IPS-18a (cell line): ENCODE results near the gene TH.

ENCODE experiments used
- H3K27ac ChIP-seq: one replicate; pipeline ENCODE4 v1.5.1; 2013; ENCODE audit warnings: low read length
- H3K27me3 ChIP-seq: one replicate; pipeline ENCODE4 v1.6.1; 2013; ENCODE audit warnings: mild to moderate bottlenecking, low read length; ENCODE audit not compliant: control insufficient read depth, insufficient read depth
- H3K36me3 ChIP-seq: one replicate; pipeline ENCODE4 v1.6.1; 2013; ENCODE audit warnings: low read depth, low read length; ENCODE audit not compliant: control insufficient read depth
- H3K4me1 ChIP-seq: one replicate; pipeline ENCODE4 v1.6.1; 2013; ENCODE audit warnings: low read depth, low read length; ENCODE audit not compliant: control insufficient read depth
- H3K4me3 ChIP-seq: one replicate; pipeline ENCODE4 v1.5.1; 2013; ENCODE audit warnings: low read length
- H3K9ac ChIP-seq: one replicate; pipeline ENCODE4 v1.6.1; 2013; ENCODE audit warnings: mild to moderate bottlenecking, low read length, moderate library complexity
- H3K9me3 ChIP-seq: one replicate; pipeline ENCODE4 v1.6.1; 2013; ENCODE audit warnings: low read depth, low read length; ENCODE audit not compliant: control insufficient read depth

The TH gene

DNA sequence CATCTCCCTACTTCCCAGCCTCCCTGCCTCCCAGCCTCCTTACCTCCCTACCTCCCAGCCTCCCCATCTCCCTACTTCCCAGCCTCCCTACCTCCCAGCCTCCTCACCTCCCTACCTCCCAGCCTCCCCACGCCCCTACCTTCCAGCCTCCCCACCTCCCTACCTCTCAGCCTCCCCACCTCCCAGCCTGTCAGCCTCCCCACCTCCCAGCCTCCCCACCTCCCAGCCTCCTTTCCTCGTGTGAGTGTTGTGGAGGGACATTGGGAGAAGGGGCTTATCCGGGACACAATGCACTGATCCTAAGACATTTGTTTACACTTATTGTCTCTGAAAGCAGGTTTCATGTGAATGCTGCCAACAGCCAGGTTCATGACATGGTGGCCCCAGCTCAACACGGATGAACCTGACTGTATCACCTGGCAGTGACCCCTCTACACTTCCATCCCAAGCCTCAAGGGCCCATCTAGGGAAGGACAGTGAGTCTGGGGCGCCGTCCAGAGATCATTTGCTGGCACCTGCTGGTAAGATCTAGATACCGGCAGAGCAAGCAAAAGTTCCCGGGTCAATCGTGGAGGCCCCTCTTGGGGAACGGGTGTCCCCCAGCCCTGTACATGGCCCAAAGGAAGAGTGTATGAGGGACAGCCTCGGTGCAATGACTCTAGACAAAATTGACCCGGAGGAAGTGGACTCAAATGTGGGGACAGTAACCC is 34.5 kb upstream of the TH start:
- Histone ChIP-seq H3K9me3 (no peaks in the 10 kb centered on the region), H3K9ac (no peak overlapping the region), H3K27me3 (no peaks in the 10 kb centered on the region), H3K36me3 (no peaks in the 10 kb centered on the region), H3K4me3 (no peak overlapping the region), H3K27ac (no peak overlapping the region), H3K4me1 (no peaks in the 10 kb centered on the region)

DNA sequence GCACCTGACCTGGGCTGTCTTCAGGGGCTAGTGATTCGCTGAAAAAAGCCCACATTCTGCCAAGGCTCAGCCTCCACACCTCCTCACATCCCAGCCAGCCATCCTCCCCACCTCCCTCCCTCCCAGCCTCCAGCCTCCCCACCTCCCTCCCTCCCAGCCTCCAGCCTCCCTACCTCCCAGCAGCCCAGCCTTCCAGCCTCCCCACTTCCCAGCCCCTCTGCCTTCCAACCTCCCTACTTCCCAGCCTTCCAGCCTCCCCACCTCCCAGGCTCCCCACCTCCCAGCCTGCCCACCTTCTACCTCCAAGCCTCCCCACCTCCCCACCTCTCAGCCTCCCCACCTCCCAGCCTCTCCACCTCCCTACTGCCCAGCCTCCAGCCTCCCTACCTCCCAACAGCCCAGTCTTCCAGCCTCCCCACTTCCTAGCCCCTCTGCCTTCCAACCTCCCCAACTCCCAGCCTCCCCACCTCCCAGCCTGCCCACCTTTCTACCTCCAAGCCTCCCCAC is 33.7 kb upstream of the TH start:
- H3K36me3 ChIP-seq, result no peaks in the 10 kb centered on the region
- H3K9me3 ChIP-seq, result no peaks in the 10 kb centered on the region
- no peaks in the 10 kb centered on the region for H3K27me3 ChIP-seq
- H3K4me1 ChIP-seq, result no peaks in the 10 kb centered on the region
- no peak overlapping the region for H3K4me3 ChIP-seq
- no peak overlapping the region for H3K9ac ChIP-seq
- H3K27ac ChIP-seq, result no peak overlapping the region

DNA sequence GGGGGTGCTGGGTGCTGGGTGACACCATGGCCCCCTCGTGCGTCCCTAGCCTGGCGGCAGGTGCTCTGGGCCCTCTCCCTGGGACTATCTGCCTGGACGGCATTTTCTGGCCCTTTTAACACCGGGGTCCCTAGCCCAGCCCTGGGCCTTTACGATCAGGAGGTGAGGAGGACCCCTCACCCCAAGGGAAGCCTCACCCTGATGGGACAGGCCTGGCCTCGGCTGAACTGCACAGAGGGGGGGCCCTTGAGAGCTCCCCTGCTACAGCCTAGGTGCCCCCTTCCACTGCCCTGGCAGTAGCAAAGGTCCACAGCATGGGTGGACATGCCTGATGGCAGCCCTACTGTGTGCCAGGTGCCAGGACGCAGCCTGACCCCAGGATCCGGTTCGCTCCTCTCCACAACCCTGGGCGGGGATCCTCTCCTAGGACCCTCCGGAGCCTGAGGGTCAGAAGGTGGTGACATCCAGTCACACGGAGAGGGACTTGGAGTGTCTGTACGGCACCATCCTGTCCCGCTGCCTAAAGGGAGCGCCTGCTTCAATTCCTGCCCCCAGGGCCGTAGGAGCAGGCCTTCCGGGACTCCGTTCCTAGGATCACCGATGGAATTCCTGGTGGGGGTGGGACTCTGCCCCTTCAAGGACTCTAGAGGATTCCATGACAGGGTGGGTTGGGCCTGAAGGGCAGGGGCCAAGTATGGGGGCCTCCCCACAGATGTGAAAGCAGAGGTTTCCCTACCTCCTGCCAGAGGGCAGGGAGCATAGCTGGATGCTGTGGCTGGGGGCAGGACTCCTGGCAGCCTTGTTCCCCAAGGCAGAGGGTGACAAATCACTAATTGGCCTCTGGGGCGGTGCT is 33.0 kb upstream of the TH start:
- H3K4me1 ChIP-seq, result no peaks in the 10 kb centered on the region
- no peak overlapping the region for H3K27ac ChIP-seq
- no peaks in the 10 kb centered on the region for H3K27me3 ChIP-seq
- H3K9me3 ChIP-seq, result no peaks in the 10 kb centered on the region
- H3K36me3 ChIP-seq, result no peaks in the 10 kb centered on the region
- H3K4me3 ChIP-seq, result no peak overlapping the region
- no peak overlapping the region for H3K9ac ChIP-seq

DNA sequence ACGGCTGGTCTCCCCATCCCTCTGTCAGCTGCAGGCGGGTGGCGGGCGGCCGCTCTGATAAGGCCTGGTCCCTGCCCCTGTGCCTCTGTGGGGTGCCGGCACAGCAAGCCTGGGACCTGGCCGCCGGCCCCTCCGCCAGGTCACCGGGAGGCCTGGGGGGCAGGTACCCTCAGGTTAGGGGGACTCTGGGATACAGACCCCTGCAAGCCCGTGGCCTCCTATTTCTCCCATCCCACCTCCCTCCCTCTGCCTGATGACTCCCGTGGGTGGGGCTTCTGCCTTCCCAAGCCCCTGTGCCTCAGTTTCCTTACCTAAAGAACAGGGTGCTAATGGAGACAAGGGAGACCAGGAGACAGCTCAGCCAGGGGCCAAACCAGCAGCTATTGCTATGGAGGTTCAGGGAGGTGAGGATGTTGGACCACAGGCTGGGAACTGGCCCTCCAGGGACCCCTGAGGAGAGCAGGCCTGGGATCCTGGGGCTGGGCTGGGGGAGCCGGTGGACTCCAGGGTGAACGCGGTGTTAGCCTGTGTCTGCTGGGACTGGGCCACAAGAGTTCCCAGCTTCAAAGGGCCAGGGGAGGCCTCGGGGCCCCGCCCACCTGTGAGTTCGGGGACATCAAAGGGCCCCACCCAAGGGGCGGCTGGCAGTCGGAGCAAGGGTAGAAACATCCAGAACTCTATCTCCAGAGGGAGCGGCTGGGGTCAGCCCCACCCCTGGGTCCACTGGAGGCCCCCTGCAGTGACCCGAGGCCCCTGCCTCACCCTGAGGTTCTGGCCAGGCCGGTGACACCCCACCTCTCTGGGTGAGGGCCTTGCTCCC is 32.0 kb upstream of the TH start:
- H3K9me3 ChIP-seq, result no peaks in the 10 kb centered on the region
- no peak overlapping the region for H3K27ac ChIP-seq
- H3K27me3 ChIP-seq, result no peaks in the 10 kb centered on the region
- H3K4me3 ChIP-seq, result no peak overlapping the region
- H3K4me1 ChIP-seq, result no peaks in the 10 kb centered on the region
- no peak overlapping the region for H3K9ac ChIP-seq
- no peaks in the 10 kb centered on the region for H3K36me3 ChIP-seq

DNA sequence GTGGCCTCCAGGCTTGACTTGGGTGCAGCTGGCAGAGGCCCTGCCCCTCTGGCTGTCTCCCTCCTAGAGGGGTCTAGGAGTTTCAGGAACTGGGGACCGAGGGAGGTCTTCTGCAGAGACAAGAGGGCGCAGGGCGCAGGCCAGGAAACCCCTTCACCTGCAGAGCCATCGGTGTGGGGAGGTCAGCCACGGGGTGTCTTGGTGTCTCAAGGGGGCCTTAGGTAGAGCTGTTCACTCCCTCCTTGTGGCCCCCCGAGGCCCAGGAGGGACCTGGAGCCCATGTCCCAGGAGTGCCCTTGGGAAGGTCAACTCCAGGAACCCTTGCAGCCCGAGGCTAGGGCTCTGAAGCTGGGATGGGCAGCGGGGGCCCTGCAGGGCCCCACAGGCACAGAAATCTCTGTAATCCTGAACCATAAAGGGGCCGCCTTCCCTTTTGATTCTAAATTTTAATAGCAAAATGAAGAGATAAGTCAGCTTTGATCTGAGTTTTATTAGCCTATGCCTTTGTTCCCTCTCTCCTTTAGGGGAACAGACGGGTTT is 31.4 kb upstream of the TH start:
- Histone ChIP-seq H3K27me3 (no peaks in the 10 kb centered on the region), H3K27ac (no peak overlapping the region), H3K9ac (no peak overlapping the region), H3K9me3 (no peaks in the 10 kb centered on the region), H3K4me3 (no peak overlapping the region), H3K4me1 (no peaks in the 10 kb centered on the region), H3K36me3 (no peaks in the 10 kb centered on the region)

DNA sequence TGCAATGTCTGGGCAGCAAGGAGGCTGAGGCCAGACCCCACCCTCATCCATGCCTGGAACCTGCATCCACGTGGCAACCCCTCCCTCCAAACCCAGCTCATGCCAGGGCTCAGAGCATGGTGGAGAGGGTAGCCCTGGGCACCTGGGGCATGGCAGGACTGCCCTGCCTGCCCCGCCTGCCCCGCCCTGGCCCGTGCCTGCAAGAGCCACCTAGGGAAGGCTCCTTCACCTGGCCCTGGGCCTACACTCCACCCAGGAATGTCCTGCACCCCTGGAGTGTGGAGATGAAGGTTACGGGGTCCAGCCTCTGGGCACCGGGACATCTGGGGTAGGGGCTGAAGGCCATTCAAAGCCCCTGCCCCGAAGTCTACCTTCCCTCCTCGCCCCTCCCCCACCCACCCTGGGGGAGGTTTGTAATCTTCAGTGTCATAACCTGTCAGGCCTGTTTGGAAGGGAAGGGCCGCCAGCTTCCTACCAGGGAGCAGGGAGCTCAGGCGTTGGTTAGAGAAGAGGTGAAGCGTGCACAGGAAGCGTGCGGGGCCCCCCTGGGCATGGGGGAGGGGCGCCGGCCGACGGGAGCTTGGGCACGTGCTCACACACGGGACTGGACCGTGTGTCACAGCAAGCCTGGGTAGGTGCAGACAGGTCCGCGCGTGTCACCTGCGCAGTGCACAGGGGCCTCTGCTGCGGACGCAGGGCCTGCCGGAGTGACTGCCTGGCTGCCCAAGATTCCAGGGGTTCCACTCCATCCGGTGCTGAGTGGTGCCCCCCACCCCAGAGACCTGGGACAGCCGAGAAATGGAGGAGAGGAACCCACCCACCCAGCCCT is 30.7 kb upstream of the TH start:
- no peak overlapping the region for H3K27ac ChIP-seq
- H3K4me1 ChIP-seq, result no peaks in the 10 kb centered on the region
- H3K9me3 ChIP-seq, result no peaks in the 10 kb centered on the region
- H3K27me3 ChIP-seq, result no peaks in the 10 kb centered on the region
- no peak overlapping the region for H3K4me3 ChIP-seq
- no peaks in the 10 kb centered on the region for H3K36me3 ChIP-seq
- no peak overlapping the region for H3K9ac ChIP-seq

DNA sequence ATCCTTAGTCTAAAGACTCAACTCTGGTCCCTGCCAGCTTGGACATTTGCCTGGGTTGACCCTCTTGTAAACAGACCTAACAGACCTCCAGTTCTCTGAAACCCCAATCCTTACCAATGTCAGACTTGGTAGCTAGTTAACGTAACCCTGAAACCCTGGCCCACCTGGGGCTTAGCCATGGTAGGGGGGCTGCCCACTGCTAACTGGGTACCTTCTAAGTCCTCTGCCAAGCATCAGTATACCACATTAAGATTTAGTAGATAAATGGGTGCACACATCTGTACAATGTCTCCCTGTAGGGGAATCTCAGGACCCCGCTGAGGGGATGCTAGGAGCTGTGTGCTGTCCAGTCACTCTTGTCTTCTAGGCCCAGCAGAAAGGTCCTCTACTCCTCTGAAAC is 29.9 kb upstream of the TH start:
- H3K27me3 ChIP-seq, result peaks cover 3% of the 10 kb centered on the region
- no peaks in the 10 kb centered on the region for H3K4me1 ChIP-seq
- no peaks in the 10 kb centered on the region for H3K36me3 ChIP-seq

DNA sequence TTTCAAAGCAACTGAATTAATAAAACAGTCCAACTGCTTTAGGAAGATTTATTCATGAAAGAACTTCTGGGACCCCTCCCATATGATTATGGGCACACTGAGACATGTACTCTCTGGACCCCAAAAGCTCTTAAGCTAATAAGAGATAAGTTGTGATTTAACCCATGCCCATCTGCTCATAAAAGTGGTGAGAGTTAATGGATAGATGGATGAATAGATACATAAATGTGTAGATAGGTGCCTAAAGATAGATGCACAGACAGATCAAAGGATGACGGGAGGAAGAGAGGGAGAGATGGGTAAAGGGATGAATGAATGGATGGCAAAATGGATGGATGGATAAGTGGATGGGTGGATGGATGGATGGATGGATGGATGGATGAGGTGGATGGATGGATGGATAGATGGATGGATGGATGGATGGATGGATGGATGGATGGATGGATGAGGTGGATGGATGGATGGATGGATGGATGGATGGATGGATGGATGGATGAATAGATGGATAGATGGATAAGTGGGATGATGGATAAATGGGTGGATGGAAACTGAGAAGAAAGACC is 29.4 kb upstream of the TH start:
- peaks cover 8% of the 10 kb centered on the region for H3K27me3 ChIP-seq
- no peaks in the 10 kb centered on the region for H3K36me3 ChIP-seq
- no peaks in the 10 kb centered on the region for H3K9me3 ChIP-seq
- H3K27ac ChIP-seq, result no peak overlapping the region
- no peak overlapping the region for H3K9ac ChIP-seq
- no peak overlapping the region for H3K4me3 ChIP-seq
- H3K4me1 ChIP-seq, result no peaks in the 10 kb centered on the region

More for the DNA sequence above, 29.9 kb upstream of the TH start:
- H3K4me3 ChIP-seq, result no peak overlapping the region
- no peaks in the 10 kb centered on the region for H3K9me3 ChIP-seq
- H3K9ac ChIP-seq, result no peak overlapping the region
- H3K27ac ChIP-seq, result no peak overlapping the region

DNA sequence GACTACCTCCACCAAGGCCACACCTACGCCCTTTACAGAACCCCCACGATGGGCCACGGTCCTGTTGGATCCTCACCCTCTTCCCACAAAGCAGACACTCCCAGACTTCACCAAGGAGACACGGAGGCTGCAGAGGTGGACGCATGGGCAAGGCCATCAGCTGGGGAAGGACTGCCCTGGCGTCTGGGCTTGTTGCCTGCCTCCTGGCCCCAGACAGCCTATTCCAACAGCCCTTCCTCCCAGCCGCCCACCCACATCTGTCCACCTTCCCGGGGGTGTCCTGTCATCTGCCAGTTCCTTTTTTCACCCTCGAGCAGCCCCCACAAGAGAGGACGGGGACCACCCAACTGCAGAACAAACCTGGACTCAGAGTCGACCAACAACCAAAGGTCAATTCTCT is 28.9 kb upstream of the TH start:
- Histone ChIP-seq H3K9ac (no peak overlapping the region), H3K27ac (no peak overlapping the region), H3K36me3 (no peaks in the 10 kb centered on the region), H3K9me3 (no peaks in the 10 kb centered on the region), H3K4me3 (no peak overlapping the region), H3K4me1 (no peaks in the 10 kb centered on the region), H3K27me3 (peaks cover 9% of the 10 kb centered on the region)

DNA sequence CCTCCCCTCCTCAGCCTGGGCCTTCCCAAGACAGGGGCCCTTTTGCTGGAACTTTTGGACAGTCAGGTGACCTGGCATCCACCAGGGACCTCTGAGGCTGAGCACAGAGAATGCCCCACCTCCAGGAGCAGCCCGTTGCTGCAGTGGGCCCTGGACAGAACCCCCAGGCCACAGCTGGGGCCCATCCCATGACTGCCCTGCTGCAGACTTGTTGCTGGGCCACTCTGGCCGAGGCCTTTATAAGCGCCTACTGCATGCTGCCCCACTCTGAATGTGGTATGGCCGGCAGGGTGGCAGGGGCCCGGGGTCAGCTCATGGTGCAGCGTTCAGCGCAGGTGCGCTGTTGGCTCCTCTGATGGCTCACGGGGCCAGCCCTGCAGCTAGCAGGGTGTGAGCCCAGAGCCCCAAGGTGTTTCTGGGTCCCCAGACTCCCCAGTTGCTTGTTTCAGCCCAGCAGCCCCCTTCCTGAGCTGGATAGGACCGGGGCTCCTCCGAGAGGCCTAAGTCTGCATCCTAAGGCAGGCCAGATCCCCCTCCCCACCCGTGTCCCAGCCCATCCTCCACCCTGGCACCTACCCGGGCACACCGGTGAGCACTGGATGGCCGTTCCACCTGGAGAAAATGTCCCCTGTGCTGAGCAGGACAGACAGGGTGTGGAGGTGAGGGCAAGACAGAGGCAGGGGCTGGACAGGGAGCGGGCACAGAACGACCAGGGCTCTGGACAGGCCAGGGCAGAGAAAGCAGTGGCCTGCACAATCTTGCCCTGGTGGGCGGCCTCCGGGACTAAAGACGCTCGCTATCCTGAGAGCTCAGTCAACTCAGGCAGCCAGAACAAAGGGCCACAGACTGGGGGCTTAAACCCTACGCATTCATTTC is 28.1 kb upstream of the TH start:
- Histone ChIP-seq H3K36me3 (no peaks in the 10 kb centered on the region), H3K9ac (no peak overlapping the region), H3K4me1 (no peaks in the 10 kb centered on the region), H3K4me3 (no peak overlapping the region), H3K9me3 (no peaks in the 10 kb centered on the region), H3K27ac (no peak overlapping the region), H3K27me3 (peaks cover 9% of the 10 kb centered on the region)
